GM19463 (cell line): ENCODE results near the gene TRPM4.
"Not testable (repeated sequence)": the region's sequence is repeated elsewhere in the genome, so short reads cannot be mapped to it uniquely, and the experiment has no call there.

ENCODE experiments used
- ATAC-seq: cut with Tn5 transposase; IDR thresholded peaks from one replicate; pipeline ENCODE4 v1.9.1; 2021; ENCODE audit warnings: mild to moderate bottlenecking, moderate library complexity; ENCODE audit not compliant: unreplicated experiment

TRPM4 gene

DNA sequence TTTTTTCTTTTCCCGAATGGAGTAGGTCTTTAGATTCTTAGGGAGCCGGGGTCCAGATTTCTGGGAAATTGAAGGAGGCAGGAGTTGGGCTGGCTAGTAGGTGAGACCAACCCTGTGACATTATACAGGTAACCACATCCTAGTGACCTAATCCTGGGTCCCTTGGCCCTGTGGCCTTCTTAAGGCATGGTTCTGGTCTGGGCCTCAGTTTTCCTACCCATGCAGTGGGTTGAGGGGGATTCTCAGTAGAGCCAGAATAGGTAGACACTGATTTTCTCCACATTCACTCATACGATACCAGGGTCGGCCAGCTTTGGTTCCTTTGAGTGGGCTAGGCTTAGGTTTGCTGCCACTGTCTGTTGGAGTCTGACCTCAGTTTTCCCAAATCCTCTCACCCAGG, 31.0 kb upstream of the TRPM4 start:
- ATAC-seq = no peak

DNA sequence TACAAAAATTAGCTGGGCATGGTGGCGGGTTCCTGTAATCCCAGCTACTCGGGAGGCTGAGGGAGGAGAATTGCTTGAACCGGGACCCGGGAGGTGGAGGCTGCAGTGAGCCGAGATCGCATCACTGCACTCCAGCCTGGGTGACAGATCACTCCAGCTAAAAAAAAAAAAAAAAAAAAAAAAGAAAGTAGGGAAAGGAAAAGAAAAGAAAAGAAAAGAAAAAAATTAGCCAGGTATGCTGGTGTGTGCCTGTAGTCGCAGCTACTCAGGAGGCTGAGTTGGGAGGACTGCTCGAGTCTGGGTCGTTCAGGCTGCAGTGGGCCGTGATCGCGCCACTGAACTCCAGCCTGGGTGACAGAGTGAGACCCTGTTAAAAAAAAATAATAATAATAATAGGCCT, 30.4 kb upstream of the TRPM4 start:
- ATAC-seq = not testable (repeated sequence)

DNA sequence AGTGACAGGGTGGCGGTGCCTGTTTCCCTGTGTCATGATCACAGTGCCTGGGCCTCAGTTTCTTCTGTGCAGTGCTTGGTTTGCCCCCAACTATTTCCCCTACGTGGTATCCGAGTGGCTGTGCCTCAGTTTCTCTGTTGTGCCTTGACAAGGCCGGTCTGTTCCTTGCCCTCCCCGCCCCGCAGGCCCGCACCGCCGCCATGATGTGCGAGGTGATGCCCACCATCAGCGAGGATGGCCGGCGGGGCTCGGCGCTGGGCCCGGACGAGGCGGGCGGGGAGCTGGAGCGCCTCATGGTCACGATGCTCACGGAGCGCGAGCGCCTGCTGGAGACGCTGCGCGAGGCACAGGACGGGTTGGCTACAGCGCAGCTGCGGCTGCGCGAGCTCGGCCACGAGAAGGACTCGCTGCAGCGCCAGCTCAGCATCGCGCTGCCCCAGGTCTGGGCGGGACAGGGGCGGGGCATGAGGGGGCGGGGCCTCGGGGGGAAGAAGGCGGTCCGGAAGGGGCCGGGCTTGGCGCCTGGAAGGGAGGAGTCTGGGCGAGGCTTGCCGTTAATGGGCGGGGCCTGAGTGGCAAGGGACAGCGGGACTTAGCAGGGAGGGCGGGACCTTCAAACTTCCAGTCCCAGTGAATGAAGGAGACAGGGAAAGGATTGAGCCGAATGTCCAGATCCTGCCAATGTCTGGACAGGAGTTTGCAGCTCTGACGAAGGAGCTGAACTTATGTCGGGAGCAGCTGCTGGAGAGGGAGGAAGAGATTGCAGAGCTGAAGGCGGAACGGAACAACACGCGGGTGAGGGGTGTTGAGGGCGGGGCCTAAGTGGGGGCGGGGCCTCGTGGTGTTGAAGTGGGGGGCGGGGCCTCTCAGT, 29.7 kb upstream of the TRPM4 start:
- ATAC-seq = peak; percentile 87

DNA sequence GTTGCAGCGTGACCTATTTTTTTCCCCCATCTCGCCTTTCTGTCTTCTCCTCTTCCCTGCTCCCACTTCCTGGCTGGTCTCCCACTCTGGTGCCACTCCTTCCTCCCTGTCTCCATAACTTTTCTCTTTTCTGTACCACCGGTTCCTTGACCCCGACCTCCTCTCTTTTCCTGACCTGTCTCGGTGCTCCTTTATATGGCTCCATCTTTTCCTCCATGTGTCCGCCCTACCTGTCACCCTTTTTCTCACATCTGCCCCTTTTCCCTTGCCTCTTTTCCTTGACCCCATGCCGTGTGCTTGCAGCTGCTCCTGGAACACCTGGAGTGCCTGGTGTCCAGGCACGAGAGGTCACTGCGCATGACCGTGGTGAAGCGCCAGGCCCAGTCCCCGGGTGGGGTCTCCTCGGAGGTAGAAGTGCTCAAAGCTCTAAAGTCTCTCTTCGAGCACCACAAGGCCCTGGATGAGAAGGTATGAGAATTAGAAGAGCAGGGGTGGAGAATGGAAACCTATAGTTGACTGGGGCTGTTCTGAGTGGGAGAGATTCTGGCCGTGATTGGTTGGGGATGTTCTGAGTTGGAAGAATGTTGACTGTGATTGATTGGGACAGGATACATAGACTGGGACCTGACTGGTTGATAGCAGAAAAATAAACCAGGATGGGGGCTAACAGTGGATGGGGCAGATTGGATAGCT, 28.9 kb upstream of the TRPM4 start:
- no peak for ATAC-seq

DNA sequence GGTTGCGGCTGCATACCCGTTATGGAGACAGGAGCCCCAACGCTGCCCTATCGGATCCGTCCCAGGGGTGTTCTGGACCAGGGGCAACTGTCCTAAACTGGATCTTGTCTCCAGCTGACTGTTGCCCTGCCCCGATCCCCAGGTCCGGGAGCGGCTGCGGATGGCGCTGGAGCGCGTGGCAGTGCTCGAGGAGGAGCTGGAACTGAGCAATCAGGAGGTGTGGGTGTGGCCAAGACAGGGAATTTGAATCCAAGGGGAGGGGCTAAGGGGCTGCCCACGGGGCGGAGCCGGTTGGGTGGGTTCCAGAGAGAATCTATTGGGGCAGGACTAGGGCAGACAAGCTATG, 28.4 kb upstream of the TRPM4 start:
- ATAC-seq = no peak

DNA sequence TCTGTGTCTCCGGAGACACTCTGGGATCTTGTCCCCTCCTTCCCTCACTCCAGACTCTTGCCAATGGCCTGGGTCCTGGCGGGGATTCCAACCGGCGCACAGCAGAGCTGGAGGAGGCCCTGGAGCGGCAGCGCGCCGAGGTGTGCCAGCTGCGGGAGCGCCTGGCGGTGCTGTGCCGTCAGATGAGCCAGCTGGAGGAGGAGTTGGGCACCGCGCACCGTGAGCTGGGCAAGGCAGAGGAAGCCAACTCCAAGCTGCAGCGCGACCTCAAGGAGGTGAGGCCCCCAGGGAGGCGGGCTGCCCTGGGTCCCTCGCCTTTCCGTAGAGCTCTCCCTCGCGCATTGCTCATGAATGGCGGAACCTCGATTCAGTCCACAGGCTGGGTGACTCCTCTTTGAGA, 27.3 kb upstream of the TRPM4 start:
- no peak for ATAC-seq

DNA sequence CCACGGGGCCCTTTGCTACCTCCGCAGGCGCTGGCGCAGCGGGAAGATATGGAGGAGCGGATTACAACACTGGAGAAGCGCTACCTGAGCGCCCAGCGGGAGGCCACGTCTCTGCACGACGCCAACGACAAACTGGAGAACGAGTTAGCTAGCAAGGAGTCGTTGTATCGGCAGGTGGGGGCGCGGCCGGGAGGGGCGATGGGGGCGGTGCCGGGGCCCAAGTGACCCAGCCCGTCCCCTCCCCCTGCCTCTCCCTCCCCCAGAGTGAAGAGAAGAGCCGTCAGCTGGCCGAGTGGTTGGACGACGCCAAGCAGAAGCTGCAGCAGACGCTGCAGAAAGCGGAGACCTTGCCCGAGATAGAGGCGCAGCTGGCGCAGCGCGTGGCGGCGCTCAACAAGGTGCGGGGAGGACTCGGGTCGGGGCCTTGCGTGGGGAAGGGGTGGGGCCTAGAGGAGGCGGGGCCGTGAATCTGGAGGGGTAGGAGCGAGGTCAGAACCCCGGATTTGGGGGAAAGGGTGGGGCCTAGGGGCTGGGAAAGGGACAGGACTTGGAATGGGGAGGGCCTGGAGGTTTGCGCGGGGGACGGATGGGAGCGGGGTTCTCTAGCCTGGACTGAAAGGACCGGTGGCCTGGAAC, 24.5 kb upstream of the TRPM4 start:
- no peak for ATAC-seq

DNA sequence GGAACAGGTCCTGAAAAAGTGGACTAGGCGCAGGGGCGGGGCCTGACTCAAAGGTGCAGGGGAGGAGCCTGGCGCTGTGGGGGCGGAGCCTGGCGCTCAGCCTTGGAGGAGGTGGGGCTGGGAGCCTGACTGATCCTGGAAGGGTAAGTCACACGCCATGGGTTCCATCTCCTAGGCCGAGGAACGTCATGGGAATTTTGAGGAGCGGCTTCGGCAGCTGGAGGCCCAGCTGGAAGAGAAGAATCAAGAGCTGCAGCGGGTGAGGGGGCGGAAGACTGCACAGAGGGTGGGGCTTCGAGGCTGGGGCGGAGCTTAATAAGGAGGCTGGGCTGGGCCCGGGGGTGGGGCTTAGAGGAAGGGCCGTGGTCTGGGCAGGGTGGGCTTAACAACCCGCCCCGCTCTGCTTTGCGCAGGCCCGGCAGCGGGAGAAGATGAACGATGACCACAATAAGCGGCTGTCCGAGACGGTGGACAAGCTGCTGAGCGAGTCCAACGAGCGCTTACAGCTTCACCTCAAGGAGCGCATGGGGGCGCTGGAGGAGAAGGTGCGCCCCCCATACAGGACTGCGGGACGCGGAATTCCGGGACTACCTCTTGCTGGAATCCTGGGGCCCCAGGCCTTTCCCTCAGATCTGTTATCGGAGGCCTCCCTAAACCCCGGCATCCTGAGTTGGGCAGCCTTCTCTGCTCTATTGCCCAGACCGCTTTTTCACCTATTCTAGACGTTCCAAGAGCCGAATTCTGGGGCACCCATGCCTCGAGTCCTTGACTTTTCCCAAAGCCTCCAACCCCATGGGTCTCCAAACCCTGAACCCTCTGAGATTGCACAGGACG, 23.8 kb upstream of the TRPM4 start:
- no peak for ATAC-seq

DNA sequence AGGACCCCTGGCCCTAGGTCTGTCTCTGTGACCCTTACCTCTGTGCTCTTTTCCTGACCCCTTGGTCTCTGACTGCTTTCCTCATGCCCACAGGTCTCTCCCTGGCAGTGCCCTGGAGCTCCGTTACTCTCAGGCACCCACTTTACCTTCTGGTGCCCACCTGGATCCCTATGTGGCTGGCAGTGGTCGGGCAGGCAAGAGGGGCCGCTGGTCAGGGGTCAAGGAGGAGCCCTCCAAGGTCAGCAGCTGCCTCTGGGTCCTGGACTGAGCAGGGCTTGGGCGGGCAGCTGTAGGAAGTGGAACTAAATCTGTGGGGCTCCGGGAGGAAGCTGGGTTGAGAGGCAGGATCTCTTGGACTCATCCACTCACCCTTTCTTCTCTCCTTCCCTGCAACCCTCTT, 21.9 kb upstream of the TRPM4 start:
- ATAC-seq = no peak

DNA sequence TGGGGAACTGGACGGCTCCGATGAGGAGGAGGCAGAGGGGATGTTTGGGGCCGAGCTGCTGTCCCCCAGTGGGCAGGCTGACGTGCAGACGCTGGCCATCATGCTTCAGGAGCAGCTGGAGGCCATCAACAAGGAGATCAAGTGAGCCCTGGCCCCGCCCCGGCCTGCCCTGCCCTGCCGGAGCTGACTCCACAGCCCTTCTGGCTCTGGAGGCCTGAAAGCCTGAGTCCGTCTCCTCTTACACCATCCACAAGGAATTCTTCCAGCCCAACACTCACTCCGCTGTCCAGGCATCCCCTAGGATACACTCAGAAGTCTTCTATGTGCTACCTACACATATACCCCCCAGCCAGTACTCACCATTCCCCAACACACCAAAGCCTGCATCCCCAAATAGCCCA, 20.8 kb upstream of the TRPM4 start:
- no peak for ATAC-seq

DNA sequence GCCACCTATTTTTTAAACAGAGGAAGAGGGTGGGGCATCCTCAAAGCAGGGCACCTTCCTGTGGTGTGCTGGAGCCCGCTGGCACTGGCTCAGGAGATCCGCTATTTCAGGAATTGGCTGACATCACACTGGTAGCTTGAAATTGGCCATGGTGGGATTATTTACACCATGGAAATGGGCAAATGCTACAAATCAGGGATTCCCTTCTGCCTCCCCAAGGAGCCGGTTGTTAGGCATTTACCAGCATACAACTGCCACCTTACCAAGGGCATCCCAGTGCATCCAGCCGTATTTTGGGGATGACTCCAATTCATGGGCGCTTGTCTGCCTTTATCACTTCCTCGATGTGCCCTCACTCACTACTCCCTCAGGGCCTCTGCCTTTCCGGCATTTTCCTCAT, 16.6 kb upstream of the TRPM4 start:
- ATAC-seq = no peak

DNA sequence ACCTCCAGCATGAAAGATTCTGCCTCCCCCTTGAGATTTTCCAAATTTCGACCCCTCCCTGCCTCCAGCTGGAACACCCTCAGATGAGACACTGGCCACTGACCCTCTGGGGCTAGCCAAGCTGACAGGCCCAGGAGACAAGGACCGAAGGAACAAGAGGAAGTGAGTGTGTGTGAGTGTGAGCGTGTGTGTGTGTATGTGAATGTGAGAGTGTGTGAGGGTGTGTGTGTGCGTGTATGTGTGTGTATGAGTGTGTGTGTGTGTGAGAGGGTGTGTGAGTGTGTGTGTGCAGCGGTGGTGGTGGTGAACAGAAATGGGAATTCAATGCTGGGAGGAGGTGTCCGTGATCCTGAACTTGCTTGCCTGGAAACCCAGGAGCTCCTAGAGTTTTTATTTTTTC, 16.2 kb upstream of the TRPM4 start:
- ATAC-seq = no peak

DNA sequence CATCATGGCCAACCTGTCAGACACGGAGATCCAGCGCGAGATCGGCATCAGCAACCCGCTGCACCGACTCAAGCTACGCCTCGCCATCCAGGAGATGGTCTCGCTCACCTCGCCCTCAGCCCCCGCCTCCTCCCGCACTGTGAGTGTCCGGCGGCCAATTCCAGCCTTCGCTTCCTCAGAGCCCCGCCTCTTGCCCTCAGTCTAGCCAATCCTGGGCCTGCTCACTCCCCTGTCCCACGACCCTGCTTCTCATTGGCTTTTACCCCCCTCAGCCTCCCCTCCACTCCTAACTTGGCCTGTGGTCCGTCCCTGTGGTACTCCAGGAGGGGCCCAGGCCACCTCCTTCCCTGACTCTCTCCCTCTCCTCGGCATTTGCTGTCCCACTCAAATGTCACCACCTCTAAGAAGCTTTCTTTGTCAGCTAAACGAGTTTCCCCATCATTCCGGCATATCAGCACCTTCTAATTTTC, 14.7 kb upstream of the TRPM4 start:
- ATAC-seq = peak; percentile 61

DNA sequence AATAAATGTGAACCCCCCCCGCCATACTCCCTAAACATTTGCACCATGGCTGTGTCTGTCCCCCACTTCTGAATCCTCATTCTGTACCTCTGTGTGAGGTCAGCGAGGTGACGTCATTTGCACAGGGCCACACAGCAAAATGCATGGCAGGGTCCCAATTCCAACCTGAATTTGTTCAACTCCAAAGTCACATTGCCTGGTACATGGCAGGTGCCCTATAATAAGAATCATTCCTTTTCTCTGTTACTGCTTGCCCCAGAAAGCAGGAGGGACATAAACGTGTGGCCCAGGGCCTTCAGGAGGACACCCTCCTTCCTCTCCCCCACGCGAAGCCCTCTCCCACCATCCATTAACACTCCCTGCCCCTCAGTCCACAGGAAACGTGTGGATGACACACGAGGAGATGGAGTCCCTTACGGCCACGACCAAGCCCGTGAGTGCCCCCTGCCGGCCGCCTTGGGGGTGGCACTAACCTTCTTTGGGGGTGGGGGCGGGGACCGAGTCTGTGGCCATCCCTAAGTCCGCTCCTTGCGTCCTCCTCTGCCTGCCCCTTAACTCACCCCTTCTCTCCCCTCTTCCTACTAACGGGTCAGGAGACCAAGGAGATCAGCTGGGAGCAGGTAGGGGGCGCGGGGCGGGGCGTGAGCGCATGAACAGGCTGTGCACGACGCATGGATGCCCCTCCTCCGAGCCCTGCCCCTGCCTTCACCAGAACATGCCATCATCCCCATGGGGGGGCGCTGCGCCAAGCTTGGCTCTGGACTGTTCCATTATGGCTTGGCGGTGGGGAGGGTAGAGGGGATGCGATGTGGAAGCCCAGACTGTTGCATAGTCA, 11.8 kb upstream of the TRPM4 start:
- no peak for ATAC-seq

DNA sequence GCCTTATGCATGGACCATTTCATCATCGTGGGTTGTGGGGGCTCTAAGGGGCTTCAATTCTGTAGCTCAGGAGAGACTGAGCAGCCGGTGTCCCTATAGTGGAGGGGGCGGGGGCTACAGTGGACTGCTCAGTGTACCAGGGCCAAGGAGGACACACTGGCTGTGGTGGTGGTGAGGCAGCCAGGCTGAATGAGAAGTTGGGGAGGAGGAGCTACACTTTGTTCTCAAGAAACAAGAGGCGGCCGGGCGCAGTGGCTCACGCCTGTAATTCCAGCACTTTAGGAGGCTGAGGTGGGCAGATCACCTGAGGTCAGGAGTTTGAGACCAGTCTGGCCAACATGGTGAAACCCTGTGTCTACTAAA, 11.2 kb upstream of the TRPM4 start:
- not testable (repeated sequence) for ATAC-seq

DNA sequence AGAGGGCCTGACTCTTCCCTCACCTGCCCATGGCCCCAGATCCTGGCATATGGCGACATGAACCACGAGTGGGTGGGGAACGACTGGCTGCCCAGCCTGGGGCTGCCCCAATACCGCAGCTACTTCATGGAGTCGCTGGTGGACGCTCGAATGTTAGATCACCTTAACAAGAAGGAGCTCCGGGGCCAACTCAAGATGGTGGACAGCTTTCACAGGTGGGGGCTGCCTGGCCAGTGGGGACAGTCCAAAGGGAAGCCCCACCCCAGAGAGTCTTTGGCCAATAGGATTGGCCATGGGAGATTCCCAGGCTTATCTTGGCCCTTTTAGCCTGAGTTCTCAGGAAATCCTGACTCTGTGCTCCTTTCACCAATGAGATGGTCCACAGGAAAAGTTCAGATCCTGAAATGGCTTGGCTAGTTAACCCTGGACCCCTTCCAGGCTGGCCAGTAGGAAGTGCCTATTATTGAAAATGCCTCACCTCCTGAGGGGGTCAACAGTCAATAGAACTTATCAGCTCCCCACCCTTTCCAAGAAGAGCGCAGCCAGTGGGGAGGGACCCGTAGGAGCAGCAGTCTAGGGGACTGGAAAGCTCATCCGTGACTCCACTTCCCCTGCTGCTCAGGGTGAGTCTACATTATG, 9.4 kb upstream of the TRPM4 start:
- no peak for ATAC-seq

DNA sequence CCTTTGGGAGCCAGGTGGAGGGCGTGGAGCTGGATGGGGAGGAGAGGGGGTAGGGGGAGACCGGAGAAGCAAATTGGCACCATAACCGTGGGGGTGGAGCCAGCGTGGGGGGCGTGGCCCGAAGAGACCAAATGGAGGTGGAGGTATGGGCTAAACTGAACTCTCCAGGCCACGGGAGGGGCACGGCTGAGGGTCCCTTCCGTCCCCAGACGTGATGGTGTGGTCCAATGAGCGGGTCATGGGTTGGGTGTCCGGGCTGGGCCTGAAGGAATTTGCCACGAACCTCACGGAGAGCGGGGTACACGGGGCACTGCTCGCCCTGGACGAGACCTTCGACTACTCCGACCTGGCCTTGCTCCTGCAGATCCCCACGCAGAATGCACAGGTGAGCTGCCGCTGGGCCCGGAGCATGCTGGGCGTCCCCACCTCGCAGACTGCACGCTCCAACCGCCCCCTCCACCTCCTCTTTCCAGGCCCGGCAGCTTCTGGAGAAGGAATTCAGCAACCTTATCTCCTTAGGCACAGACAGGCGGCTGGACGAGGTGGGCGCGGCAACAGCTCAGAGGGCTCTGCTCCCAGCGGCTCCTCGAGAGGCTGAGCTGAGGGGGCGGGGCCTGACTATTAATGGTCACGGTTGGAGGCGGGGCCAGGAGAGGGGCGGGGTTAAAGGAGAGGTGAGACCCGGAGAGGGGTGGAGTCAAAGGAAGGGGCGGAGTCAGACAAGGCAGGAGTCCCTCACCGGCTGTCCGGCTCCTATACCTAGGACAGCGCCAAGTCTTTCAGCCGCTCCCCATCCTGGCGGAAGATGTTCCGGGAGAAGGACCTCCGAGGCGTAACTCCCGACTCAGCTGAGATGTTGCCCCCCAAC, 8.6 kb upstream of the TRPM4 start:
- no peak for ATAC-seq

DNA sequence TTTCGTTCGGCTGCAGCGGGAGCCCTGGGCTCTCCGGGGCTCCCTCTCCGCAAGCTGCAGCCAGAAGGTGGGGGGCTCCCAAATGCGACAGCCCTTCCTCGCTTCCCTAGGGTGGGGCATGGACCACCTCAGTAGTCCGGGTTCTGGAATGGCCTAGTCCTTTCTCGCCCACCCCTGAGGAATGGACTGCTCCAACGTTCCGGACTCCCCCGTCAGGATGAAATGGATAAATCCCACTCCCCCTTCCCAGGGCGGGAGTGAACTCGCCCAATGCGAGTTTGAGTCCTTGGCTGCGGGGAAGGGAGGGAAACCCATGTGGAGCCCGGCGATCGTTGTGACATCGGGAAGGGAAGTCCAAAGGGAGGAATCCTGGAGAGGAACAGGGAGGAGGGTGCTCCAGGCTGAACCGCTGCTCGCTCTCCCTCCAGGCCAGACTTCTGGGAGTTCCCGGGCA, 7.9 kb upstream of the TRPM4 start:
- no peak for ATAC-seq
